HG03045 (cell line): Measurements from ENCODE around the gene PRMT7.
A peak's percentile ranks its signal among the peaks of the same experiment; 100 is the strongest.

Experiments
- ATAC-seq: cut with Tn5 transposase; IDR thresholded peaks from one replicate; pipeline ENCODE4 v1.9.1; 2021; ENCODE audit warnings: mild to moderate bottlenecking, moderate library complexity; ENCODE audit not compliant: unreplicated experiment

Gene PRMT7

GRCh38 chr16:68345958-68346635 lies 35.3 kb downstream of the PRMT7 start:
- ATAC-seq = no peak

GRCh38 chr16:68346892-68347480 lies 36.2 kb downstream of the PRMT7 start:
- ATAC-seq = no peak

- ATAC-seq = no peak
Observed at GRCh38 chr16:68347605-68348004, 36.8 kb downstream of the PRMT7 start.

GRCh38 chr16:68348639-68349445 lies 38.0 kb downstream of the PRMT7 start:
- no peak for ATAC-seq

- no peak for ATAC-seq
Observed at GRCh38 chr16:68349838-68350410, 39.1 kb downstream of the PRMT7 start.

GRCh38 chr16:68350813-68351350 lies 40.1 kb downstream of the PRMT7 start:
- ATAC-seq = no peak

- no peak for ATAC-seq
Observed at GRCh38 chr16:68351463-68351862, 40.6 kb downstream of the PRMT7 start.

- no peak for ATAC-seq
Observed at GRCh38 chr16:68351991-68352431, 41.2 kb downstream of the PRMT7 start.

- ATAC-seq = no peak
Observed at GRCh38 chr16:68353366-68353765, 42.5 kb downstream of the PRMT7 start.

- no peak for ATAC-seq
Observed at GRCh38 chr16:68354816-68355215, 44.0 kb downstream of the PRMT7 start.

GRCh38 chr16:68355447-68356248 lies 44.8 kb downstream of the PRMT7 start:
- ATAC-seq = no peak

- ATAC-seq = peak; percentile 71
Observed at GRCh38 chr16:68356249-68356918, 45.6 kb downstream of the PRMT7 start.

- no peak for ATAC-seq
Observed at GRCh38 chr16:68356919-68357286, 46.1 kb downstream of the PRMT7 start.

GRCh38 chr16:68357521-68357922 lies 46.7 kb downstream of the PRMT7 start:
- ATAC-seq = no peak

- ATAC-seq = no peak
Observed at GRCh38 chr16:68357923-68358322, 47.1 kb downstream of the PRMT7 start.

- ATAC-seq = no peak
Observed at GRCh38 chr16:68358951-68359350, 48.1 kb downstream of the PRMT7 start.

GRCh38 chr16:68359398-68360191 lies 48.8 kb downstream of the PRMT7 start:
- ATAC-seq = no peak

GRCh38 chr16:68360547-68360946 lies 49.7 kb downstream of the PRMT7 start:
- ATAC-seq = no peak

GRCh38 chr16:68360956-68361355 lies 50.1 kb downstream of the PRMT7 start:
- no peak for ATAC-seq
